ENCODE results near the gene KRTAP4-5.

DNA sequence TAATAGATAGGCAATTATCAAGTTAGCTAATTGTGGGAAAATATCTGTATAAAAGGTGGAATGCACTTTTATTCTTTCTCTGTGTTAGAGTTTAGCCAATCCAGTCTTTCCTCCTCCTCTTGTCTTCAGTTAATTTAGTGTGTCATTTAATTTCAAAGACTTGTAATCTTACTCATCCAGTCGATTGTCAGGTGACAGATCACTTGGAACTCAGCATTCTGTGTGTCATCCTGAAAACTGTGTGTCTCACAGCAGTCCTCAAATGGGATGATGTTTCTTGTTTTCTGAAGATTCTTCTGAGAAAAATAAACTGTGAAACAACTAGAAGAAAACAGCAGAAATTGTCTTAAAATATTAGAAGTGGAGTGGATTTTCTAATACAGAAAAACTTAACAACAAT is 35.4 kb upstream of the KRTAP4-5 start:
- no peak for TF ChIP-seq POLR2AphosphoS5 (IDR thresholded peaks at IDR 0.05)
- TF ChIP-seq, protein P1, sequence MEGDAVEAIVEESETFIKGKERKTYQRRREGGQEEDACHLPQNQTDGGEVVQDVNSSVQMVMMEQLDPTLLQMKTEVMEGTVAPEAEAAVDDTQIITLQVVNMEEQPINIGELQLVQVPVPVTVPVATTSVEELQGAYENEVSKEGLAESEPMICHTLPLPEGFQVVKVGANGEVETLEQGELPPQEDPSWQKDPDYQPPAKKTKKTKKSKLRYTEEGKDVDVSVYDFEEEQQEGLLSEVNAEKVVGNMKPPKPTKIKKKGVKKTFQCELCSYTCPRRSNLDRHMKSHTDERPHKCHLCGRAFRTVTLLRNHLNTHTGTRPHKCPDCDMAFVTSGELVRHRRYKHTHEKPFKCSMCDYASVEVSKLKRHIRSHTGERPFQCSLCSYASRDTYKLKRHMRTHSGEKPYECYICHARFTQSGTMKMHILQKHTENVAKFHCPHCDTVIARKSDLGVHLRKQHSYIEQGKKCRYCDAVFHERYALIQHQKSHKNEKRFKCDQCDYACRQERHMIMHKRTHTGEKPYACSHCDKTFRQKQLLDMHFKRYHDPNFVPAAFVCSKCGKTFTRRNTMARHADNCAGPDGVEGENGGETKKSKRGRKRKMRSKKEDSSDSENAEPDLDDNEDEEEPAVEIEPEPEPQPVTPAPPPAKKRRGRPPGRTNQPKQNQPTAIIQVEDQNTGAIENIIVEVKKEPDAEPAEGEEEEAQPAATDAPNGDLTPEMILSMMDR (IDR thresholded peaks at IDR 0.05) = no peak
- no peak for TF ChIP-seq POLR2A (IDR thresholded peaks at IDR 0.05)
